ENCODE measurements around the gene POLN.

GRCh38 chr4:2262944-2263250 lies 21.0 kb upstream of the POLN start:
- TF ChIP-seq POLR2A (IDR thresholded peaks at IDR 0.05) = no peak
- TF ChIP-seq CTCF (IDR thresholded peaks at IDR 0.05) = no peak

Measured in uterus (tissue), 2 donors.